CD14-positive monocyte (primary cell): ENCODE results near the gene THSD8. TPM values are rescaled to one million over a fixed set of nuclear protein-coding genes. Genes with fewer than 3 reads are reported as not detected.
A peak's percentile ranks its signal among the peaks of the same experiment; 100 is the strongest.

Source experiments
- DNase-seq, 3 donors: peaks; one replicate each; pipeline ENCODE4 v3.0.0-alpha.2; 2011 to 2022
- H2AFZ ChIP-seq: 2 replicates; pipeline ENCODE4 v1.6.0; 2012; ENCODE audit warnings: mild to moderate bottlenecking, low read depth, low read length, inconsistent platforms; ENCODE audit not compliant: insufficient read depth, poor library complexity, severe bottlenecking
- H3K27ac ChIP-seq, 2 donors: 1 replicate in 1 of 2; 2 replicates in 1 of 2; pipeline ENCODE4 v1.5.1; 2012 to 2013; ENCODE audit warnings: low read length in 2 of 2, control low read depth in 1 of 2, inconsistent platforms in 1 of 2, low read depth in 1 of 2, mild to moderate bottlenecking in 1 of 2
- H3K27me3 ChIP-seq, 2 donors: one replicate each; pipeline versions ENCODE4 v1.6.0 to v1.6.1; 2011 to 2013; ENCODE audit warnings: low read length in 2 of 2; ENCODE audit not compliant: control insufficient read depth in 2 of 2, insufficient read depth in 2 of 2
- H3K36me3 ChIP-seq, 2 donors: replicated peaks in 1 of 2; 1 replicate in 1 of 2; 2 replicates in 1 of 2; pipeline versions ENCODE4 v1.5.1 to v1.6.1; 2012 to 2013; ENCODE audit warnings: low read length in 2 of 2, control low read depth in 1 of 2, inconsistent platforms in 1 of 2, mild to moderate bottlenecking in 1 of 2; ENCODE audit not compliant: insufficient read depth in 2 of 2, control insufficient read depth in 1 of 2
- H3K4me1 ChIP-seq, 2 donors: 1 replicate in 1 of 2; 2 replicates in 1 of 2; pipeline versions ENCODE4 v1.5.1 to v1.6.1; 2012 to 2013; ENCODE audit warnings: low read length in 2 of 2, control low read depth in 1 of 2, inconsistent platforms in 1 of 2, mild to moderate bottlenecking in 1 of 2, moderate library complexity in 1 of 2; ENCODE audit not compliant: insufficient read depth in 2 of 2, control insufficient read depth in 1 of 2
- H3K4me2 ChIP-seq: replicated peaks from 2 replicates; pipeline ENCODE3; 2012; ENCODE audit warnings: low read length, moderate library complexity, mild to moderate bottlenecking; ENCODE audit not compliant: poor library complexity, severe bottlenecking; ENCODE audit errors: extremely low read depth
- H3K4me3 ChIP-seq, 3 experiments: fragments of 200-600 bp in 1 of 3; sonication (generic) in 1 of 3; replicated peaks in 1 of 3; 1 replicate in 2 of 3; 2 replicates in 1 of 3; pipeline ENCODE4 v1.5.1; 2011 to 2013; ENCODE audit warnings: low read length in 3 of 3, mild to moderate bottlenecking in 3 of 3, control low read depth in 2 of 3, low read depth in 2 of 3, inconsistent platforms in 1 of 3, moderate library complexity in 1 of 3
- H3K79me2 ChIP-seq: 2 replicates; pipeline ENCODE4 v1.6.0; 2012; ENCODE audit warnings: mild to moderate bottlenecking, control low read depth, inconsistent platforms, low read length, moderate library complexity; ENCODE audit not compliant: insufficient read depth
- H3K9ac ChIP-seq: 2 replicates; pipeline ENCODE4 v1.6.0; 2017; ENCODE audit warnings: low read length, mild to moderate bottlenecking; ENCODE audit not compliant: insufficient read depth, poor library complexity, severe bottlenecking
- H3K9me3 ChIP-seq, 2 donors: replicated peaks in 1 of 2; 1 replicate in 1 of 2; 2 replicates in 1 of 2; pipeline versions ENCODE4 v1.5.1 to v1.6.1; 2012 to 2013; ENCODE audit warnings: low read length in 2 of 2, control low read depth in 1 of 2; ENCODE audit not compliant: control insufficient read depth in 1 of 2, insufficient read depth in 1 of 2
- H4K20me1 ChIP-seq: 2 replicates; pipeline ENCODE4 v1.6.0; 2012; ENCODE audit warnings: mild to moderate bottlenecking, low read length, control low read depth, moderate library complexity; ENCODE audit not compliant: insufficient read depth
- H3K27ac Mint-ChIP-seq, 7 donors: one replicate each; pipeline ENCODE4 v1.8.0; 2020; ENCODE audit warnings: mild to moderate bottlenecking in 7 of 7, mixed read lengths in 7 of 7, moderate library complexity in 6 of 7, inconsistent platforms in 2 of 7
- H3K27me3 Mint-ChIP-seq, 3 donors: one replicate each; pipeline ENCODE4 v1.8.0; 2021 to 2022; ENCODE audit warnings: low read depth in 3 of 3, mild to moderate bottlenecking in 3 of 3, mixed read lengths in 3 of 3, moderate library complexity in 3 of 3, inconsistent platforms in 1 of 3
- H3K36me3 Mint-ChIP-seq, 2 donors: one replicate each; pipeline ENCODE4 v1.8.0; 2020; ENCODE audit warnings: mixed read lengths in 2 of 2, inconsistent platforms in 1 of 2, mild to moderate bottlenecking in 1 of 2
- H3K4me1 Mint-ChIP-seq: one replicate; pipeline ENCODE4 v1.8.0; 2020; ENCODE audit warnings: mild to moderate bottlenecking, mixed read lengths
- H3K4me3 Mint-ChIP-seq, 2 donors: one replicate each; pipeline ENCODE4 v1.8.0; 2020; ENCODE audit warnings: mild to moderate bottlenecking in 2 of 2, mixed read lengths in 2 of 2, moderate library complexity in 1 of 2
- H3K9me3 Mint-ChIP-seq, 7 donors: one replicate each; pipeline ENCODE4 v1.8.0; 2020 to 2022; ENCODE audit warnings: mixed read lengths in 7 of 7, mild to moderate bottlenecking in 6 of 7, moderate library complexity in 6 of 7, inconsistent platforms in 2 of 7
- CTCF ChIP-seq: fragments of 200-600 bp; IDR thresholded peaks from one replicate; pipeline ENCODE4 v1.8.0; 2022; ENCODE audit warnings: antibody characterized with exemption, mild to moderate bottlenecking
- WGBS: methylation state at CpG from one replicate; pipeline ENCODE4 v1.1.5; 2013; ENCODE audit warnings: missing lambda C conversion rate; ENCODE audit not compliant: insufficient coverage; 5-methylcytosine and 5-hydroxymethylcytosine counted together
- intact Hi-C, 2 donors: fragments of 100-400 bp; cut with micrococcal nuclease; formaldehyde crosslinking; loops; one replicate each; pipeline versions ENCODE4 v1.15.0 to v1.15.1; 2023
- polyA plus RNA-seq, 3 donors: library from polyadenylated mRNA; depleted of rRNA in 1 of 3; unstranded in 2 of 3; stranded (reverse) in 1 of 3; fragments of 300-500 nt in 2 of 3; fragments of >200 nt in 1 of 3; fragmentation: Illumina TruSeq in 2 of 3; gene quantifications; 1 replicate in 2 of 3; 2 replicates in 1 of 3; pipeline ENCODE4 v1.2.3, GENCODE V29; 2012 to 2021

Gene THSD8
- polyA plus RNA-seq, 3 donors, result 4.0 TPM; not detected in 2

GRCh38 chr19:12788682-12789097, 13.2 kb upstream of the THSD8 start:
- H4K20me1 ChIP-seq, result peaks cover 24% of the 10 kb centered on the region
- peaks cover 64% of the 10 kb centered on the region for H3K79me2 ChIP-seq
- 0% methylated on average over 6 of the region's 12 CpGs for WGBS
- peak overlapping the region; percentile 95 to 98 for H3K4me3 Mint-ChIP-seq
- H3K4me3 ChIP-seq, result peak overlapping the region; percentile 83 to 100 (median 85)
- H3K4me1 Mint-ChIP-seq, result peaks cover 28% of the 10 kb centered on the region
- H3K9me3 Mint-ChIP-seq, result peaks cover 0 to 7% (median 0%) of the 10 kb centered on the region in 7 donors
- no peaks in the 10 kb centered on the region for H3K27me3 ChIP-seq
- H3K9ac ChIP-seq, result peak overlapping the region; percentile 100
- peaks cover 0 to 4% (median 1%) of the 10 kb centered on the region in 3 donors for H3K27me3 Mint-ChIP-seq
- peak; percentile 68 to 86 (median 76) for DNase-seq
- TF ChIP-seq CTCF, result no peak
- H3K27ac Mint-ChIP-seq, result peak overlapping the region in 1 of 7 donors; percentile 100
- H3K36me3 ChIP-seq, result no peaks in the 10 kb centered on the region
- no peaks in the 10 kb centered on the region for H3K9me3 ChIP-seq
- H2AFZ ChIP-seq, result no peak overlapping the region
- peaks cover 2 to 12% of the 10 kb centered on the region in 2 donors for H3K36me3 Mint-ChIP-seq
- peak overlapping the region; percentile 99 for H3K4me2 ChIP-seq
- H3K4me1 ChIP-seq, result peaks cover 62 to 64% of the 10 kb centered on the region in 2 donors
- intact Hi-C loops, result loop anchor here (10.0 kb wide), 1 partner anchor 1056 kb away; no protein-coding TSS in a partner anchor
- H3K27ac ChIP-seq, result peak overlapping the region; percentile 95 to 100

- Mint-ChIP-seq H3K4me3 (peak overlapping the region; percentile 95 to 98), H3K27ac (peak overlapping the region in 2 of 7 donors; percentile 66 to 100), H3K36me3 (peaks cover 2 to 12% of the 10 kb centered on the region in 2 donors), H3K9me3 (peaks cover 0 to 7% (median 0%) of the 10 kb centered on the region in 7 donors), H3K4me1 (peaks cover 31% of the 10 kb centered on the region), H3K27me3 (peaks cover 0 to 4% (median 1%) of the 10 kb centered on the region in 3 donors)
- TF ChIP-seq CTCF, result no peak
- intact Hi-C loops, result loop anchor here (10.0 kb wide), 1 partner anchor 1056 kb away; no protein-coding TSS in a partner anchor
- peak overlapping the region; percentile 95 to 100 for H3K27ac ChIP-seq
- peaks cover 30% of the 10 kb centered on the region for H4K20me1 ChIP-seq
- peak overlapping the region; percentile 83 to 100 (median 85) for H3K4me3 ChIP-seq
- H3K27me3 ChIP-seq, result no peaks in the 10 kb centered on the region
- H3K4me2 ChIP-seq, result peak overlapping the region; percentile 99
- H3K9me3 ChIP-seq, result no peaks in the 10 kb centered on the region
- peak in 1 of 3 donors; percentile 57 for DNase-seq
- peaks cover 70% of the 10 kb centered on the region for H3K79me2 ChIP-seq
- peaks cover 59 to 64% of the 10 kb centered on the region in 2 donors for H3K4me1 ChIP-seq
- H2AFZ ChIP-seq, result no peak overlapping the region
- no peaks in the 10 kb centered on the region for H3K36me3 ChIP-seq
- under 1% methylated on average over 40 of the region's 46 CpGs for WGBS
- H3K9ac ChIP-seq, result peak overlapping the region; percentile 100
Measured at GRCh38 chr19:12789098-12789903, 12.6 kb upstream of the THSD8 start.
